ENCODE measurements around the gene AP1S2.

DNA sequence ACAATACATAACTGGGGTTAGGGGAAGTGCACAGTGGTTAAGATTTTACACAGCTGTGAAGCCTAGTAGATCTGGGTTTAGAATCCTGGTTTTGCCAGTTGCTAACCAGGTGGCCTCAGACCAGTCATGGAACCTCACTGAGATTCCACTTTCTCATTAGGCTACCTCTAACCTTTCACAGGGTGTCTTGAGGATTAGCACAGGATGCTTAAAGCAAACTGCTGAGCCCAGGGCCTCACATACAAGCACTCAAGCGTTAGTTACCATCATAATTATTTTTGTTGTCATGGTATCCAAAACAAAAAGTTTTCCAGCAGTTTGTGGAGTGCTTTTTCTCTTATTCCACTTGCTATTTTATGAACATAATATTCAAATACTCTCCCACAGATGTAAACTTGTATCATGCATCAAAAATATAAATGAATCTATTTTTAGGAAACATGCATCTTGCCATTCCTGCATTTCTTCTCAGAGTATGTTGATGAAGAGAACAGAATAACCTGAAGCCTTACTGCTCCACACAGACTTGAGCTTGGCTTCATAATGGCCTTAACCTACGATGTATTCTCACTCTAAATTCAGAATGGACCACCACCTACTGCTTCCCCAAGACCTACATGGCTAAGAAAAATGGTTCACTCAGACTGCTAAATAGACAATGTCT lies 12.6 kb downstream of the AP1S2 start:
- TF ChIP-seq, protein P1, sequence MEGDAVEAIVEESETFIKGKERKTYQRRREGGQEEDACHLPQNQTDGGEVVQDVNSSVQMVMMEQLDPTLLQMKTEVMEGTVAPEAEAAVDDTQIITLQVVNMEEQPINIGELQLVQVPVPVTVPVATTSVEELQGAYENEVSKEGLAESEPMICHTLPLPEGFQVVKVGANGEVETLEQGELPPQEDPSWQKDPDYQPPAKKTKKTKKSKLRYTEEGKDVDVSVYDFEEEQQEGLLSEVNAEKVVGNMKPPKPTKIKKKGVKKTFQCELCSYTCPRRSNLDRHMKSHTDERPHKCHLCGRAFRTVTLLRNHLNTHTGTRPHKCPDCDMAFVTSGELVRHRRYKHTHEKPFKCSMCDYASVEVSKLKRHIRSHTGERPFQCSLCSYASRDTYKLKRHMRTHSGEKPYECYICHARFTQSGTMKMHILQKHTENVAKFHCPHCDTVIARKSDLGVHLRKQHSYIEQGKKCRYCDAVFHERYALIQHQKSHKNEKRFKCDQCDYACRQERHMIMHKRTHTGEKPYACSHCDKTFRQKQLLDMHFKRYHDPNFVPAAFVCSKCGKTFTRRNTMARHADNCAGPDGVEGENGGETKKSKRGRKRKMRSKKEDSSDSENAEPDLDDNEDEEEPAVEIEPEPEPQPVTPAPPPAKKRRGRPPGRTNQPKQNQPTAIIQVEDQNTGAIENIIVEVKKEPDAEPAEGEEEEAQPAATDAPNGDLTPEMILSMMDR (IDR thresholded peaks at IDR 0.05 in 8 of 11, conservative IDR thresholded peaks at IDR 0.05 in 3 of 11) = no peak
- TF ChIP-seq POLR2A (IDR thresholded peaks at IDR 0.05) = no peak
- TF ChIP-seq POLR2AphosphoS5 (IDR thresholded peaks at IDR 0.05) = no peak

All from spleen (tissue), 7 donors.